Activated CD4-positive, alpha-beta T cell treated with anti-CD3 and anti-CD28 coated beads for 36 hours (primary cell): ENCODE results near the gene RABGAP1L. TPM values are rescaled to one million over a fixed set of nuclear protein-coding genes. Genes with fewer than 3 reads are reported as not detected.
A peak's percentile ranks its signal among the peaks of the same experiment; 100 is the strongest.
"Not testable (repeated sequence)": the region's sequence is repeated elsewhere in the genome, so short reads cannot be mapped to it uniquely, and the experiment has no call there.

Experiments used
- ATAC-seq: fragments of 200-7000 bp; cut with Tn5 transposase; one replicate; pipeline ENCODE4 v1.10.0; 2021; ENCODE audit warnings: mild to moderate bottlenecking, moderate library complexity
- CTCF ChIA-PET: fragments of 350-600 bp; sonication (Branson Sonifier 250); formaldehyde crosslinking; loops from one replicate; lab custom pipeline; 2021; ENCODE audit warnings: antibody characterized with exemption; lab: Charles Lee
- POLR2A ChIA-PET: fragments of 350-600 bp; sonication (Branson Sonifier 250); formaldehyde crosslinking; loops from one replicate; lab custom pipeline; 2021; ENCODE audit warnings: antibody characterized with exemption, inconsistent platforms; lab: Charles Lee
- DNase-seq: peaks from one replicate; pipeline ENCODE4 v3.0.0-alpha.2; 2020
- H3K27ac Mint-ChIP-seq: one replicate; pipeline ENCODE4 v1.8.0; 2021; ENCODE audit warnings: mixed read lengths
- H3K27me3 Mint-ChIP-seq: one replicate; pipeline ENCODE4 v1.8.0; 2021; ENCODE audit warnings: mixed read lengths
- H3K36me3 Mint-ChIP-seq: one replicate; pipeline ENCODE4 v1.8.0; 2021; ENCODE audit warnings: low read depth, mixed read lengths
- H3K4me1 Mint-ChIP-seq: one replicate; pipeline ENCODE4 v1.8.0; 2021; ENCODE audit warnings: mixed read lengths
- H3K4me3 Mint-ChIP-seq: one replicate; pipeline ENCODE4 v1.8.0; 2021; ENCODE audit warnings: mild to moderate bottlenecking, moderate library complexity, mixed read lengths
- H3K9me3 Mint-ChIP-seq: one replicate; pipeline ENCODE4 v1.8.0; 2021; ENCODE audit warnings: low read depth, mixed read lengths
- intact Hi-C, 2 experiments: fragments of 100-400 bp; cut with DNase I in 1 of 2; cut with micrococcal nuclease in 1 of 2; formaldehyde crosslinking; loops; one replicate each; pipeline versions ENCODE4 v1.14.2 to v1.15.1; 2022 to 2024; cut with DNase I, micrococcal nuclease
- total RNA-seq, 2 experiments: library from RNA; stranded (reverse); gene quantifications; one replicate each; pipeline ENCODE4 v1.2.3, GENCODE V29; 2021

The RABGAP1L gene
- total RNA-seq, 2 experiments from 2014 or later = 22.6 to 29.9 TPM

DNA sequence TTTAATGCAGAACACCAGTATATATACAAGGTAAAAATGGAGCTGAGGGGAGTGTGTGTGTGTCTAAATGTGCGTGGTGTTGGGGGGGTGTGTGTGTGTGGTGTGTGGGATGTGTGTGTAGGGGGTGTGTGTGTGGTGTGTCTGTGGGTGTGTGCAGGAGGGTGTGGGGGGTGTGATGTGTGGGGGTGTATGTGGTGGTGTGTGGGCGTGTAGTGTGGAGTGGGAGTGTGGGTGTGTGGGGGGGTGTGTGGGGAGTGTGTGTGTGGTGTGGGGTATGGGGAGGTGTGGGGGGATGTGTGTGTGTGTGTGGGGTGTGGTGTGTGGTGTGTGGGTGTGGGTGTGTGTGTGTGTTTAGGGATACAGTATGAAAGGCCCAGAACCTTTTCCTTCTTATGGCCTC, 638.1 kb downstream of the RABGAP1L start:
- H3K4me3 Mint-ChIP-seq = no peak overlapping the region
- ChIA-PET CTCF (interaction anchor here (1.0 kb wide), 1 partner anchor 19 kb away, joined by 3 read pairs; no protein-coding TSS in a partner anchor), POLR2A (no interaction called here)
- no peaks in the 10 kb centered on the region for H3K36me3 Mint-ChIP-seq
- H3K27ac Mint-ChIP-seq = no peak overlapping the region
- H3K27me3 Mint-ChIP-seq = no peaks in the 10 kb centered on the region
- no peaks in the 10 kb centered on the region for H3K9me3 Mint-ChIP-seq
- intact Hi-C loops = no loop called here
- DNase-seq = no peak
- H3K4me1 Mint-ChIP-seq = peaks cover 5% of the 10 kb centered on the region
- ATAC-seq = no peak

GRCh38 chr1:174799136-174799479, 639.8 kb downstream of the RABGAP1L start:
- ATAC-seq (no peak), DNase-seq (no peak)
- H3K9me3 Mint-ChIP-seq = no peaks in the 10 kb centered on the region
- H3K36me3 Mint-ChIP-seq = no peaks in the 10 kb centered on the region
- intact Hi-C loops = loop anchor here (1.0 kb wide), 1 partner anchor 165 kb away; no protein-coding TSS in a partner anchor
- ChIA-PET CTCF (interaction anchor here (0.7 to 1.3 kb wide), 4 partner anchors 17 to 191 kb away, joined by 3 to 7 read pairs (median 4); no protein-coding TSS in a partner anchor), POLR2A (interaction anchor here (0.6 to 1.8 kb wide), 7 partner anchors 12 to 624 kb away, joined by 3 to 15 read pairs (median 4); partner anchors contain the start of gene CACYBP)
- peaks cover 5% of the 10 kb centered on the region for H3K4me1 Mint-ChIP-seq
- H3K4me3 Mint-ChIP-seq = no peak overlapping the region
- H3K27me3 Mint-ChIP-seq = no peaks in the 10 kb centered on the region
- no peak overlapping the region for H3K27ac Mint-ChIP-seq

DNA sequence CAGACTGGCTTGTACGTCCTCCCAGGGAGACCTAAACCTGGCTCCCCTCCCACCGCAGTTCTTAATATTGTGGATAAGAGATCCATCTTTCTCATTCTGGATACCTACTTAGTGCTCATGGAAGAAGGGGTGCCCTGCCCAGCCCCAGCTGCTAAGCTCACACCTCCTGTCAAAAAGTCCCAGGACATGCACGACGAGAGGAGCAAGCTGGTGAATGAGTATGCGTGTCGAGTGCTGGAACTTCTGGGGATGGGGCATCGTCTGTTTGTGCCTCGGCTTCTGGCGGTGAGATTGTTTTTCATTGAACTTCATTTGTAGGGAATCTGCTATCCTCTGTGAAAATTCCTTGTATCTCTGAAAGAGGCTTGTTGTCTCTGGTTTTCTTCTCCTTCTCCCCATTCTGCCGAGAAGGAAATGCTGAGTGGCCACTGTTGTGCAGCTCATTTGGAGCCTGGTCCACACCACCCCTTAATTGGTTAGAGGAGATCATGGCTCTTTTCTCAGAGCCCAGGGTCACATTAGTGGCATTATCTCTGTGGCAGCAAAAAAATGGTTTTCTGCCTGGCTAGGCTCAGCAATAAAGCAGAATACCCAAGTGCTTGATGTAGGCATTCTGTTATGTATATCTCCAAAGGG, 641.0 kb downstream of the RABGAP1L start:
- Mint-ChIP-seq H3K27ac (no peak overlapping the region), H3K27me3 (no peaks in the 10 kb centered on the region), H3K4me3 (no peak overlapping the region), H3K4me1 (peaks cover 5% of the 10 kb centered on the region), H3K36me3 (no peaks in the 10 kb centered on the region), H3K9me3 (no peaks in the 10 kb centered on the region)
- ChIA-PET CTCF (interaction anchor here (0.8 to 1.5 kb wide), 7 partner anchors 10 to 227 kb away, joined by 3 to 7 read pairs (median 3); partner anchors contain the start of gene CACYBP), POLR2A (interaction anchor here (1.4 to 1.8 kb wide), 2 partner anchors 168 to 199 kb away, joined by 5 to 15 read pairs; partner anchors contain the start of gene CACYBP)
- no peak for ATAC-seq
- peak; percentile 28 for DNase-seq
- intact Hi-C loops = no loop called here

GRCh38 chr1:174800876-174801275, 641.6 kb downstream of the RABGAP1L start:
- intact Hi-C loops = no loop called here
- Mint-ChIP-seq H3K4me1 (peaks cover 5% of the 10 kb centered on the region), H3K27me3 (no peaks in the 10 kb centered on the region), H3K27ac (no peak overlapping the region), H3K9me3 (no peaks in the 10 kb centered on the region), H3K4me3 (no peak overlapping the region), H3K36me3 (no peaks in the 10 kb centered on the region)
- no peak for DNase-seq
- no peak for ATAC-seq
- POLR2A ChIA-PET = interaction anchor here (1.8 kb wide), 1 partner anchor 168 kb away, joined by 5 read pairs; no protein-coding TSS in a partner anchor
- CTCF ChIA-PET = interaction anchor here (1.0 to 1.5 kb wide), 4 partner anchors 9 to 227 kb away, joined by 3 to 5 read pairs (median 3); no protein-coding TSS in a partner anchor

DNA sequence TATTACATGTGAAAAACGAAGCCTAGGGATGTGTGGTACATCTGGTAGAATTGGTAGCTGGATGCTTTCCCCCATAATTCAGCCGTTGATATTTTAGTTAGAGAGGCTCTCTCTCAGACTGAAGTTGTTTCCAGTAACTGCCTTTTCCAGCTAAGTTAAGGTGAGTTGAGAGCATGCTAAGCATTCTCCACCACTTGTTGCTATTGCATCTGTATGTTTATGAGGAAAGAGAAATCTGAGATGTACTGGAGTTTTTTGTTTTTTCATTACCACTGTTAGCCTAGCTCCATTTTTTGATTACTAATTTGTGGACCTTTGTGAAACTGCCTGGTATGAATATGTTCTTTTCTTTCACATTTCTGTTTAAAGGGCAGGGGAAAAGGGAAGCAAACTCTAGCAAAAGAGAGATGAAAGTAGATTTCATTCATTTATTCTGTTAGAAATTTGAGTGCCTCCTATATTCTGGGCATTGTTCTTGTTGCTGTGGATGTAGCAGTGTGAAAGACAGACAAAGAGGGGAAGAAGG, 650.5 kb downstream of the RABGAP1L start:
- POLR2A ChIA-PET = no interaction called here
- Mint-ChIP-seq H3K4me3 (no peak overlapping the region), H3K27me3 (no peaks in the 10 kb centered on the region), H3K27ac (no peak overlapping the region), H3K9me3 (no peaks in the 10 kb centered on the region), H3K36me3 (peaks cover 5% of the 10 kb centered on the region), H3K4me1 (peaks cover 10% of the 10 kb centered on the region)
- intact Hi-C loops = no loop called here
- no peak for DNase-seq
- ATAC-seq = peak; percentile 68
- CTCF ChIA-PET = interaction anchor here (0.6 to 1.1 kb wide), 2 partner anchors 9 to 10 kb away, joined by 3 read pairs; no protein-coding TSS in a partner anchor

DNA sequence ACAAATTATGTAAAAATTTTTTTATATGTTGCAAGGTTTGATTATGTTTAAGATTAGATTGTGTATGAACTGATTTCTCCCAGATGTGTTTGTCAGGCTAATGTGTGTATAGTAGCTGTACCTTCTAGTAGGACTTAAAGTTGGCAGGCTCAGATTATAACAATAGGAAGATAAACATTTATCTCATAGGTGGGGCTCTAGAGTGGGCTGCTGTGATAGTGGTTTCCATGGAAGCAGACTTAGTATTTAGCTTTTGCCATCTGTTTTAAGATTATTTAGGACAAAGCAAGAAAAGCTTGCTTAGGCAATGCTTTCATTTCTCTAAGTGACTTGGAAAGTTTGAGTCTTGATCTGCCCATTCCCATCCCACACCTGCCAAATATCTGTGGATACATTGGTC, 652.7 kb downstream of the RABGAP1L start:
- intact Hi-C loops = no loop called here
- Mint-ChIP-seq H3K27ac (no peak overlapping the region), H3K36me3 (peaks cover 8% of the 10 kb centered on the region), H3K4me3 (no peak overlapping the region), H3K9me3 (peaks cover 1% of the 10 kb centered on the region), H3K4me1 (peaks cover 15% of the 10 kb centered on the region), H3K27me3 (no peaks in the 10 kb centered on the region)
- DNase-seq (no peak), ATAC-seq (no peak)
- CTCF ChIA-PET = interaction anchor here (1.0 kb wide), 1 partner anchor 12 kb away, joined by 5 read pairs; no protein-coding TSS in a partner anchor
- POLR2A ChIA-PET = interaction anchor here (0.5 to 1.1 kb wide), 2 partner anchors 13 to 766 kb away, joined by 5 to 6 read pairs; no protein-coding TSS in a partner anchor

DNA sequence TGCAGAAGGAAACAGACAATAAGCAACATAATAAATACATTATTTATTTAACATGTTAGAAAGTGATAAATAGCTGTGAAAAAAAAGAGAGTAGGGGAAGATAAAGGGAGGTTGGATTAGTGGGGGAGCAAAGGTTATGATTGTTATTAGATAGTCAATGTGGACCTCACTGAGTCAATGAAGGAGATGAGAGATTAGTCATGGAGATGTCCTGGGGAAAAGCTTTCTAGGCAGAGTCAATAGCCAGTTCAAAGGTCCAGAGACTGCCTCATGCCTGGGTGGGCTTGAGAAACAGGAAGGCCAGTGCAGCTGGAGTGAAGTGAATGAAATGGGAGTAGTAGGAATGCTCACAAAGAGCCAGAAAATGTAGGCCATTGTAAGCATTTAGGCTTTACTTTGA, 653.3 kb downstream of the RABGAP1L start:
- no peaks in the 10 kb centered on the region for H3K27me3 Mint-ChIP-seq
- POLR2A ChIA-PET = interaction anchor here (0.5 kb wide), 1 partner anchor 767 kb away, joined by 5 read pairs; no protein-coding TSS in a partner anchor
- no peak overlapping the region for H3K4me3 Mint-ChIP-seq
- intact Hi-C loops = no loop called here
- no peak for DNase-seq
- peaks cover 1% of the 10 kb centered on the region for H3K9me3 Mint-ChIP-seq
- CTCF ChIA-PET = no interaction called here
- no peak for ATAC-seq
- peaks cover 15% of the 10 kb centered on the region for H3K4me1 Mint-ChIP-seq
- peaks cover 8% of the 10 kb centered on the region for H3K36me3 Mint-ChIP-seq
- no peak overlapping the region for H3K27ac Mint-ChIP-seq

DNA sequence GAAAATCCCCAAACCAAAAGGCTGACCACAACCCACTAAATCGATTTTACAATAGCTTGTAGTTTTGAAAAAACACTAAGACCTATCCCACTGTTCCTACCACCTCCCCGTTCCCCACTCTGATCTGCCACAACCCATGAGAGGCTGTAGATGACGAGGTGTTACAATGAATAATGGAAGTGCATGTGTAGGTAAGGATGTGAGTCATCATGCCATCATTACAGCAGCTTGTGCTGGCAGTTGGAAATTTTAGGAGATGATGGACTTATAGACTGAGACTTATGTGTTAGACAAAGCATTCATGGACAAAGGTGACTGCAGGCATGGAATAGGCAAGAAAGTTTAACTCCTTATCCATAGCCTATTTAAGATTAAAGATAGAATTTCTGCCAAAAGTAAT, 655.7 kb downstream of the RABGAP1L start:
- H3K36me3 Mint-ChIP-seq = peaks cover 9% of the 10 kb centered on the region
- H3K9me3 Mint-ChIP-seq = peaks cover 1% of the 10 kb centered on the region
- DNase-seq (peak; percentile 49), ATAC-seq (peak; percentile 94)
- ChIA-PET POLR2A (no interaction called here), CTCF (interaction anchor here (0.9 to 1.8 kb wide), 2 partner anchors 15 to 165 kb away, joined by 3 to 7 read pairs; no protein-coding TSS in a partner anchor)
- no peaks in the 10 kb centered on the region for H3K27me3 Mint-ChIP-seq
- intact Hi-C loops = loop anchor here (5.0 kb wide), 4 partner anchors 57 to 152 kb away; no protein-coding TSS in a partner anchor
- H3K4me1 Mint-ChIP-seq = peaks cover 23% of the 10 kb centered on the region
- peak overlapping the region; percentile 11 for H3K27ac Mint-ChIP-seq
- H3K4me3 Mint-ChIP-seq = no peak overlapping the region

GRCh38 chr1:174815474-174815908, 656.2 kb downstream of the RABGAP1L start:
- ATAC-seq (no peak), DNase-seq (no peak)
- Mint-ChIP-seq H3K27me3 (no peaks in the 10 kb centered on the region), H3K36me3 (peaks cover 9% of the 10 kb centered on the region), H3K9me3 (peaks cover 1% of the 10 kb centered on the region), H3K4me1 (peaks cover 21% of the 10 kb centered on the region), H3K4me3 (no peak overlapping the region), H3K27ac (no peak overlapping the region)
- intact Hi-C loops = loop anchor here (5.0 kb wide), 4 partner anchors 57 to 152 kb away; no protein-coding TSS in a partner anchor
- ChIA-PET POLR2A (interaction anchor here (0.7 kb wide), 1 partner anchor 152 kb away, joined by 4 read pairs; no protein-coding TSS in a partner anchor), CTCF (interaction anchor here (0.9 to 1.8 kb wide), 3 partner anchors 16 to 170 kb away, joined by 3 to 7 read pairs (median 6); no protein-coding TSS in a partner anchor)

DNA sequence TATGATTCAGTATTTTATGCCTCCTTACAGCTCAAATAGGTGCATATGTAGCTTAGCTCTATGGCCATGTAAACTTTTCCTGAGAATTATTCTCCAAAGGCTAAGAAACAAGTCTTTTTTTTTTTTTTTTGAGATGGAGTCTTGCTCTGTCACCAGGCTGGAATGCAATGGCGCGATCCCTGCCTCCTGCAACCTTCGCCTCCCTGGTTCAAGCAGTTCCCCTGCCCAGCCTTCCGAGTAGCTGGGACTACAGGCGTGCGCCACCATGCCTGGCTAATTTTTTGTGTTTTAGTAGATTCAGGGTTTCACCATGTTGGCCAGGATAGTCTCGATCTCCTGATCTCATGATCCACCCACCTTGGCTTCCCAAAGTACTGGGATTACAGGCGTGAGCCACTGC, 657.3 kb downstream of the RABGAP1L start:
- intact Hi-C loops = loop anchor here (5.0 kb wide), 4 partner anchors 56 to 151 kb away; no protein-coding TSS in a partner anchor
- DNase-seq, POLR2A ChIA-PET, H3K4me3 Mint-ChIP-seq, ATAC-seq, H3K36me3 Mint-ChIP-seq, H3K27me3 Mint-ChIP-seq, H3K9me3 Mint-ChIP-seq, H3K27ac Mint-ChIP-seq: not testable (repeated sequence)
- CTCF ChIA-PET = interaction anchor here (0.9 to 1.8 kb wide), 4 partner anchors 17 to 169 kb away, joined by 3 to 7 read pairs (median 4); no protein-coding TSS in a partner anchor
- peaks cover 21% of the 10 kb centered on the region for H3K4me1 Mint-ChIP-seq

- H3K36me3 Mint-ChIP-seq = peaks cover 7% of the 10 kb centered on the region
- intact Hi-C loops = loop anchor here (5.0 kb wide), 4 partner anchors 54 to 149 kb away; no protein-coding TSS in a partner anchor
These were observed 658.8 kb downstream of the RABGAP1L start for GRCh38 chr1:174818014-174818616.

More at GRCh38 chr1:174818014-174818616, 658.8 kb downstream of the RABGAP1L start:
- ChIA-PET POLR2A (no interaction called here), CTCF (no interaction called here)
- DNase-seq (no peak), ATAC-seq (no peak)
- peaks cover 1% of the 10 kb centered on the region for H3K9me3 Mint-ChIP-seq
- no peaks in the 10 kb centered on the region for H3K27me3 Mint-ChIP-seq
- peaks cover 21% of the 10 kb centered on the region for H3K4me1 Mint-ChIP-seq
- peak overlapping the region; percentile 28 for H3K27ac Mint-ChIP-seq
- H3K4me3 Mint-ChIP-seq = no peak overlapping the region
